Stimulated activated CD4-positive, alpha-beta T cell treated with anti-CD3 and anti-CD28 coated beads, Interleukin-2, amount 100 ng/mL, for 4 hours (primary cell): ENCODE data around the gene NCBP3.
"Not testable (repeated sequence)": the region's sequence is repeated elsewhere in the genome, so short reads cannot be mapped to it uniquely, and the experiment has no call there.

Source experiments
- DNase-seq: peaks from one replicate; pipeline ENCODE4 v3.0.0-alpha.2; 2020; ENCODE audit warnings: low read depth

Gene NCBP3

DNA sequence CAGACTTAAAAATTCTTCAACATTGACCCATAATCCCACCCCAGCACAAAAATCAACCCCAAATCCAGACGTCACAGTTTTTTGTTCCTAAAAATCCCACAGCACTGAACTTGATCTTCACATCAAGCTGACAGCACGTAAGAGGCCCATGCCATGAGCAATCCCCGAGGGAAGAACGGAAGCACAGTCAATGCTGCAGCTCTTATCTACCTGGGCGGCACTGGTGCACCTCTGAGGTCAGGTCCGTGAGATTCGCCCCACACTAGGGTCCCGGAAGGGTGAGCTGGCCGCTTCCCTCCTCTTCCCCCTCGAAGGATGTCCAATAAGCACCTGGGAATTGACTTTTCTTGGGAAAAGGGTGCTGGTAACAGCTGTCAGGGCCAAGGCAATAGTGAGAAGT is 33.8 kb downstream of the NCBP3 start:
- no peak for DNase-seq

DNA sequence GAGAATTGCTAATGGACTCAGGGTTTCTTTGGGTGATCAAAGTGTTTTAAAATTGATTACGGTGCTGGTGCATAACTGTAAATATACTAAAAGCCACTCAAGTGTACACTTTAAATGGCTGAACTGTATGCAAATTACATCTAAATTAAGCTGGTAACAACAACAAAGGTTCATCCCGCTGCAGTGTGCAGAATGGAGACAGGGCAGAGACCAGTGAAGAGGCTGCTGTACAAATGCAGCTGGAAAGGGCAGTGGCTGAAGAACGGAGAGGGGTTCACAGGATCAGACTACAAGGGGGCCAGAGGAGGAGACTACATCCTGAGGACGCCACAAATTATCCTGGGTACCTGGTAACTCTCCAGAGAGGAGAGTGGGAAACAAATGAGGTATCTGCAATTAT is 36.0 kb downstream of the NCBP3 start:
- no peak for DNase-seq

DNA sequence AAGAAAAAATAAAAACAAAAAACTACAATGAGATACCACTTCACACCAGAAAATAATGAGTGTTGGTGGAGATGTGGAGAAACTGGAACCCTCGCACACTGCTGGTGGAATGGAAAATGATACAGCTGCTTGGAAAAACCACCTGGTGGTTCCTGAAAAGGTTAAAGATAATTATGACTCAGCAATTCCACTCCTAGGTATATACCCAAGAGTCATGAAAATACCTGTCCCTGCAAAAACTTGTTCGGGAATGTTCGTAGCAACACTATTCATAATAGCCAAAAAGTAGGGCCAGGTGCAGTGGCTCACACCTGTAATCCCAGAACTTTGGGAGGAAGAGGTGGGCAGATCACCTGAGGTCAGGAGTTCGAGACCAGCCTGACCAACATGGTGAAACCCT is 36.9 kb downstream of the NCBP3 start:
- DNase-seq, result no peak

DNA sequence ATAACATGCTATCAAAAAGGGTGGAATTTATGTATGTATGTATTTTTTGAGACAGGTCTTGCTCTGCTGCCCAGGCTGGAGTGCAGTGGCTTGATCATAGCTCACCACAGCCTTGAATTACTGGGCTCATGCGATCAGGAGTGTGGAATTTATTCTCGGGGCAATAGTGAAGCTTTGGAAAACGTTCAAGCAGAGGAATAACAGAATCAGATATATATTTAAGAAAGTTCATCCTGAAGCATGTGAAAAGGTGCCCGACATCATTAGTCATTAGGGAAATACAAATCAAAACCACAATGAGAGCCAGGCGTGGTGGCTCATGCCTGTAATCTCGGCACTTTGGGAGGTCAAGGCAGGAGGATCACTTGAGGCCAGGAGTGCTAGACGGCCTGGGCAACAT is 37.3 kb downstream of the NCBP3 start:
- DNase-seq, result no peak

DNA sequence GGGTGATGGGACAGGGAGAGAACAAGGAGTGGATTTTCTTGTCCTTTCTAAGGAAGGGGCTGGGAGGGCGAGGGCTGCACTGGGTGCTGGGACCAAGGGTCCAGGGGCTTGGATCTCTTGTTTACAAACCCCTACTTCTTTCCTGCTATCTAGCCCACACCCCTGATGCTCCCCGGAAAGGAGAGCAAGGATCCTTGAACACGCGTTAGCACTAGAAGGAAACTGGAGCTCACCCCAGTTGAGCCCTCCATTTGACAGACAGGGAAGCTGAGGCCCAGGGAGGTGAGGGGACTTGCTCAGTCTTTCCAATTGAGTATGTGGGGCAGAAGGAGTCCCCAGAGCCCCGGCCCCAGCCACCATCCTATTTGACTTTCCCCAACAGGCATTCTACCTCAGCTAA is 40.5 kb downstream of the NCBP3 start:
- DNase-seq, result no peak

DNA sequence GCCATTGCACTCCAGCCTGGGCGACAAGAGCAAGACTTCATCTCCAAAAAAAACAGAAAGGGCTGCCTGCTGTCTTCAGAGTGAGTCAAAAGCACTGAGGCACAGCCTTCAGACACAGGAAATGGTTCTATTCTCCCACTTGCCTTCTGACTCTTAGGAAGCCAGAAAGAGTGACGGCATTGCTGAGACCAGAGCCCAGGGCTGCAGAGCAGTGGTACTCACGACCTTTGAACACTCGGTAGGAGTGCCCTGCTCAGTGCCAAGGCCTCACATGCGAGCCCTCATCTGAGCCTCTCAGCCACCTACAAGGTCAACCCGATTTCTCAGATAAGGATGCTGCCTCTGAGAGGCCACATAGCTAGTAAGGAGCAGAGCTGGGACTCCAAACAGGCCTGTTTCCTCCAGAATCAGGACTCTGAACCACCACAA is 41.5 kb downstream of the NCBP3 start:
- no peak for DNase-seq

DNA sequence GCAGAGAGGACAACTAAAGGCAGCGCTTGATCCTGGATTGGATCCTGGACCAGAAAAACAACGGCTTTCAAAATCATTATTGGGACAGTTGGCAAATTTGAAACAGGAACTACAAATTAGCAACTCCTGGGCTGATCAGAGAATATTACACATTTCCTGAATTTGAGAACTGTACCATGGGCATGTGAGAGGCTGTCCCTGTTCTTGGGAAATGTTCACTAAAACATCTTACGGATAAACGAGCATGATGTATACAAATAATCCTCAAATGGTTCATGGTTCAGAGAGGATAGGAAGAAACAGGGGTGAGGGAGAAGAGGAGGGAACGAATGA is 42.8 kb downstream of the NCBP3 start:
- no peak for DNase-seq

DNA sequence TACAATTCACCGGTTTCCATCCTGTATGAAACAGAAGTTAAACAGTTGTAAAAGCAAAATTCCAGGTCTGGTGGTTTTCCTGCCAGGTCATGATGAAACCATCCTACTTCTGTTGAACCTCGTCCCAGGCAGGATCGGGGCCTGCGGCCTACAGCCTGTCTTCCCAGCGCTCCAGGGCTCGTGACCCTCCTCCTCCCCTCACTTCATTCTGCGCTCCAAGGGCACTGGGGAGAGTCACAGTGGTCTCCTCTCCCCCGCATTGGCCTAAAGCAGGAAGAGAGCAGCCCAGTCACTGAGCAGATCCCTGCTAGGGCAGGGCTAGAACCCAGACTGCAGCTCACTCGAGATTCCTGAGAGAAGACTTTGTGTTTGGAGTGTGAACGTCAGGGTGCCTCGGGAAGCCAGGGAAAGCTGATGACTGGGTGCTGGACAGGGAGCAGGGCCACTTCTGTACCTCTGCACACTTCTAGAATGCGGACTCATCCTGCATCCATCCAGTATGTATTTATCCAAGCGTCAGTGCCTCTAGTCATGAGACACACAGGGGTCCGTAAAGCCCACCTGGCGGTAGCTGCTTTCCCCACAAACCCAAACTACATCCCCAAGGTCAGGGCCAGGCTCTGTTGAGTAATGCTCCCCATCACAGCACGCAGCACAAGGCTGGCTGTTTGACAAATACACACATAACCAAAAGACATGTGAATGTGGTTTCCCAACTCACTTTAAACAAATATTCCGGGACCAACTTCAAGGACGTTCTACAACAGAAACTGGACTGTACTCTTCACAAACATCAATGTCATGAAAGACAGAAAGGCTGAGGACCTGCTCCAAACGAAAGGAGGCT is 43.4 kb downstream of the NCBP3 start:
- no peak for DNase-seq

DNA sequence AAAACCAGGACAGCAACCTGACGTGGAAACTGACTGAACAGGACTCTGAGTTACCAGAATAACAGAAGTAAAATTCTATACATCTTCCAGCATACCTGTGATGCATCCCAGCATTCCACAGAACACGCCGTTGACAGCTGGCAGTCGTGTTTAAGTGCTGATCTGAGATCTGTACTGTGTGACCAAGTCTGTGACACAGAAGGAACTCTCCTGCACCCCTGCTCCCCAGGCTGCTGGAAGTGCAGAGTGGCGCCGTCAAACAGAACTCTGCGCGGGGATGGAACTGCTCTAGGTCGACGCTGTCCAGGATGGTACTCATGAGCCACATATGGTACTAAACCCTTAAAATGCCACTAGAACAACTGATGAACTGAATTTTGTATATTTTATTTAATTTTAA is 44.3 kb downstream of the NCBP3 start:
- DNase-seq, result no peak

DNA sequence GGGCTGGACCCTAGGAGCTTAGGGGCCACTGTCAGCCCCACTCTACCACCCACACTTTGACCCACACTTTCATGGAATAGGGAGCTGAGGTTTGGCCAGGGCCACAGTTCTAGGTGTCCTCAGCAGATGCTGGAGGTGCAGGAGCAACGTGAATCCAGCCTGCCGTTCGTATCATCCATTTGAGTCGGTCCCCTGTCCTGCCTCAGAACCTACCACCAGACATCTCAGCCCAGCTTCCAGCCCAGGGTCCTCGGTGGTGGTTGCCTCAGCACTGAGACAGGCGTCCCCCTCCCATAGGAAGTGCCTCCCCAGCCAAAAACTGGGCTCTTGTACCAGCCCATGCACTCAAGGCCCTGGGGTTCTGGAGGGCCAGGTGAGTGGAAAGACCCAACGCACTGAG is 44.7 kb downstream of the NCBP3 start:
- DNase-seq, result no peak

DNA sequence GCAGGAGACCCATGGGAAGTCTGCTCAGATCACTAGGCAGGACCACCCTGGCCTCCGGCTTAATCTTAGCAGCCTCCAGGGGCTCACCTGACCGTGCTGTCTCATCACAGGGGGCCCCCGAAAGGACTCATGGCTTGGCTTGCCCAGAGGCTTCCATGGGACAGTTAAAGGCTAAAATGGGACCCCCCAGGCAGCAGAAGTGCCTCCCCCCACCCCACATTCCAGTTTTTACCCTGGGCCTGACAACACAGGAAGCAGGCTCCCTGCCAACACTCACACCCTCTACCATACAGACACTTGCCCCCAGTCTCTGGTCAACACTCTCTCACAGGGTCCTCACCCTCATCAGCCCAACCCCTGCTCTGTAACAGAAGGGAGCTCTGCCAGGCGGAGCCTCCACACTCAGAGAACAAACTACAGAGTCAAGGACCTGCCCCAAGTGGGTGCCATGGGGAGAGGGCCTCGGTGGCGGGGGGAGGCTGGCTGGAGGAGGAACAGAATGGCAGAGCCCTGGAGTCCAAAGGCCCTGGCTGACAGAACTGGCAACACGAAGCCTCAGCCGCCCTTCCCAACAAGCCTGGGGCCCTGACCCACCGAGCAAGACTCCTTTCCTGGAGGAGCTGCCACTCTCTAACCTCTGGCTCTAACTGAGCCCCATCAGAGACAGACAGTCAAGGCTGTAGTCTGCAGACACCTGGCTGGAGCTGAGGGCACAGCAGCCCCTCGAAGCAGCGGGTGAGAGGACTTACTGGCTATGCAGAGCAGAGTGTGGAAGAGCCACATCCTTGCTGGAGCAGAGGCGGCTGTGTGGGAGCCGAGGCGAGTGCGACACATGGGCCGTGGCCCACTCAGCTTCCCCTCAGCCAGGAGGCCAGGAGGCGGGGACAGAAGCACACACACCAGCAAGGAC is 45.4 kb downstream of the NCBP3 start, which contains the start of gene ITGAE:
TSS of gene ITGAE (minus strand) at position 827 of the 910 bp plus-strand sequence. CDS start at position 783, 44 bp downstream.
- DNase-seq, result no peak

DNA sequence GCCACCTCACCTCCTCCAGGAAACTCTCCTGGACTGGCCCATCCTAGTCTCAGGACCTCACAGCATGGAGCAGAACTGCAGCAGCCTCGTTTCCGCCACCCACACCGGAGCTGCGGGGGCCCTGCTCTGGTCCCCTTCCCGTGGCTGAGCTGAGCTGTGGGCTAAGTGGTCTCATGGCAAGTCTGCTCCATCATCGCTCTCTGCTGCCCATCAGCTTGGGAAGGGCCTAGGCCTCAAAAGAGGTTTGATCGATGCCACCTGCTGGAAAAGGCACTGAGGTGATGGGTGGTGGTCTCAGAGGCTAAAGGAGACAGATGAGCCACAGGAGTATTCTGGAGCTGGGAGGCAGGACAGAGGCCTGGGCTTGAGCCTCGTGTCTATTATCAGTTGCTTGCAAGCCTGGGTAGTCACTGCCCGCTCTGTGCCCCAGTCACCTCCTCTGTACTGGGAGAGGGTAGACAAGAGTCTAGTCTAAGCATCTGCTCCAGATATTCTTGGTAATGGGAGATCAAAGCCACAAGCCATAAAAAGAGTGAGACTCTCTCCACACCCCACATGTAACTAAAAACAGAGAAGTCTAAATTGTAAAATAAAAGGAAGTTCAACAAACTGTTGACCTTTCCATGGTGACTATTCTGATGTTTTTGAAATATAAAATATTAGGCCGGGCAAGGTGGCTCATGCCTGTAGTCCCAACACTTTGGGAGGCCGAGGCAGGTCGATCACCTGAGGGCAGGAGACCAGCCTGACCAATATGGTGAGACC is 46.7 kb downstream of the NCBP3 start:
- no peak for DNase-seq

DNA sequence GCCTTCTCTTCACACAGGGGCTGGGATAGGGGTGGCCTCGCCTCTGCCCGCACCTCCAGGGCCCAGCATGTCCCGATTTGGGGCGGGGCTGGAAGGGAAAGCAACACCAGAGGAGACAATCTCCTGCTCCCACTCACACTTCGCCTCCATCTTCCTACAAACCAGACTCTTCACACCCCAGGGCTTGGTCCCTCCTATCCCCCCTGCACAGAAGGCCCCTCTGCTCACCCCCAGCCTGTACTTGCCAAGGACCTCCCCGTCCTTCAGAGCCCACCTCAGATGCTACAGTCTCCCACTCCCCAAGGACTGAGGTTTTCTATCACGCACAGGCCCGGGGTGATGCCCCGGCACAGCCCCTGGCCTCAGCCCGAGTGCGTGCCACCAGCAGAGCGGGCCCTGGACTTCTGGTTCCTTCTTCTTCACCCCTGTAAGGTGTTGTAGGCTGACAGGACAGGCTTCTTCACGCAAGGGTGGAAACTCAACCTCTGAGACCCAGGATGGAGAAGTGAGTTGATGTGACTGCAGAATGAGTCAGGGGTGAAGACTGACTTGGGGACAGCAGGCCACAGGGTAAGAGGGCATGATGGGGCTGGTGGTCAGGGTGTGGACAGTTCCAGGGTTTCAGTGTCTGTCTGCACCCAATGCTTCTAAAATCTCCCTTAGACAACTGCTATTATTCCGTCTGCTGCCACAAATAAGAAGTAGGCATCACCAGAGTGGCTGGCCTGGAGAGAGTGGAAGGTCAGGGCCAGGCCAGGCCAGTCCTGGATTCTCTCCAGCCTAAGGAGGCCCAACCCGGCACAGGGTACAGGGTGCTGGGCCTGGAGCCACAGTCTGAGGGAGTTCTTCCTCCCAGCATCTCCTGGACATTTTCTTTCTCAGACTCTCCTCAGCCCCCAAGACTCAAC is 47.5 kb downstream of the NCBP3 start:
- no peak for DNase-seq

DNA sequence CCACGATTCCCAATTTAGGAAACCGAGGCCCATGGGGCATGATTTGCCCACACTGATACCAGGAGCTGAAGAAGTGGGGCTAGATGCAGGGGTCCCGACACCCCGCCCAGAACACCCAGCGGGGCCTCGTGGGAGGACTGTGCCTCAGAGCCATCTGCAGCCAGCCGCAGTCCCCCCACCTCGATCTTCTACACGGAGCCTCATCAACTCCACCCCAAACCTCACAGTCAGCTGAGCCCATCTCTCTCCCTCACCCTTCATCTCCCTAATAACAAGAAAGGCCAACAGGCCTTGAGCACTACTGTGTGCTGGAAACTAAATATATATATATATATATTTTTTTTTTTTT is 49.2 kb downstream of the NCBP3 start:
- no peak for DNase-seq

DNA sequence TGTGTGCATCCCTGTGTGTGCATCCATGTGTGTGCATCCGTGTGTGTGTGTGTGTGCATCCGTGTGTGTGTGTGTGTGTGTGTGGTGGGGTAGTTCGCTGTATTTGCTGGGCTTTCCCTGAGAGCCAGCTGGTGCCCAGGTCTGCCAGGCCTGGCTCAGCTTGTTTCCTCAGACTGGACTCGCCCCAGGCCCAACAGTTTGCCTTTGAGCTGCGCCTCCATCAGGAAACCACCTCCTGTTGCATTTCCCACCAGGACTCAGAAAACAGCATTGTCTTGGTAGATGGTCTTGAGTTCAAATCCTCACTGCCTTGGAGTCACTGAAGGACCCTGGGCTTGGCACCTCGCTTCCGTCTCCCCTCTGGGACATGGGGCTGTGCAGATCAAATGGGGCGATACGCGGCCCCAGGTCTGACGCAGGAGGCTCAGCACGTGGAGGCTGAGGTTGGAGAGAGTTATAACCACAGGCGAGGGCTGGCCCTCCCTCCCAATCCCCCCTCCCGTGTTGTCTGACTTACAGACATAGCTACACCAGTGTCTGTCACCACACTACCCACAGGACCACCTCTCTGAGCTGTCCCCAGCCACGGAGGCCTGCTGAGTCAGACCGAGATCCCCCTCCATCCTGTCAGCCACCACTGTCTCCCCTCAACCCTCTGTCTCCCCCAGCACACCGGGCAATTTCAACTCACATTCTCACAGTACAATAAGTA is 49.8 kb downstream of the NCBP3 start:
- peak; percentile 29 for DNase-seq

DNA sequence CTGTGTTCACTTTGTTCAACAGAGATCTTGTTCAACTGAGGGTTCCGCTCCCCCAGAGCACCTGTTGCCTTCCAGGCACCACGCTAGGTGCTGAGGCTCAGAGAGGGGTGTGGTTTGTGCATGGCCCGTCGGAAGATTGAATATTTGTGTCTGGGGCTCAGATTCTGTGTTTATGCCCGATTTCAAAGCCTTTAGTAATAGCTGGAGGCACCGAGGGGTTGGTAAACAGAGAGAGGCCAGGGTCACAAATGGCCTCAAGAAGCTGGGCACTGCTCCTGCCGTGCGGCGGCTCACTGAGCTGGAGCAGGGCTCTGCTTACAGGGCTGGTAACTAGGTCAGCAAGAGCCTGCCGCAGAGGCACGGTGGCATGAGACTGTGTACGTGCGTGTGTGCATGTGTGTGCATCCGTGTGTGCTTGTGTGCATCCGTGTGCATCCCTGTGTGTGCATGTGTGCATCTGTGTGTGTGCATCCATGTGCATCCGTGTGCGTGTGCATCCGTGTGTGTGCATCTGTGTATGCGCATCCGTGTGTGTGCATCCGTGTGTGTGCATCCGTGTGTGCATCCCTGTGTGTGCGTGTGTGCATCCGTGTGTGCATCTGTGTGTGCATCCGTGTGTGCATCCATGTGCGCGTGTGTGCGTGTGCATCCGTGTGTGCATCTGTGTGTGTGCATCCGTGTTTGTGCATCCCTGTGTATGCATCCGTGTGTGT is 50.5 kb downstream of the NCBP3 start:
- DNase-seq, result no peak

DNA sequence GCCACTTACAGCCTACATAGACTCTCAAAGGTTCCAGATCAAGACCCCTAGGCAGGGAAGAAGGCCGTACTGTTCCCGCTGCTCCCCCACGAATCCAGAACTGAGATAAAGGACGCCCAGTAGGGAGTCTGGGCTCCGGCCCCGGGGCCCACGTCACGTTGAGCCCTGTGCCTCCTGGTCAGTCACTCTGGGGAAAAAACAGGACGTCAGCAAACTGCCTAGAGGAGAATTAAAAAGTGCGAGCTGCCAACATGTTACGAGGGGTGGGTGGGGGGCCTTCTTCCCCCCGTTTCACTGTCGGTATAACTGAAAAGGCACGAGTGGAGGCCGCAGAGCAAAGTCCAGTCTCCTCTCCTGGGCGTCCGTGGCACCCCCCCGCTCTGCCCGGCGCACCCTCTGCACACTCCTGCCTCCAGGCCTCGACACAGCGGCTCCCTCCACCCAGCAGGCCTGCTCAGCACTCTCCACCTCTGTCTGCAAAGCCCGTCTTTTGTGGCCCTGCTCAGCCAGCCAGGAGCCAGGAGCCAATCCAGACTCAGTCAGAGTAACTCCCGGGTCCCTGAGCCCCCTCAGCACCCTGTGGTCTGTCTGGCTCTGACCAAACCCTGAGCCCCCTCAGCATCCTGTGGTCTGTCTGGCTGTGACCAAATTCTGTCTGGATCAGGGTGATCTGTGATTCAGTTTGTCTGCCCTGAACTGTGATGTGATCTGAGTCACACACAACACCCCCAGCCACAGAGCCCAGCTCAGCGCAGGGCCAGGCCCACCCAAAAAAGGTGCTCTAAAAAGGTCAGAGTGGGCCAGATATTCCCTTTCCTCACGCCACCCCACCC is 51.3 kb downstream of the NCBP3 start:
- no peak for DNase-seq

DNA sequence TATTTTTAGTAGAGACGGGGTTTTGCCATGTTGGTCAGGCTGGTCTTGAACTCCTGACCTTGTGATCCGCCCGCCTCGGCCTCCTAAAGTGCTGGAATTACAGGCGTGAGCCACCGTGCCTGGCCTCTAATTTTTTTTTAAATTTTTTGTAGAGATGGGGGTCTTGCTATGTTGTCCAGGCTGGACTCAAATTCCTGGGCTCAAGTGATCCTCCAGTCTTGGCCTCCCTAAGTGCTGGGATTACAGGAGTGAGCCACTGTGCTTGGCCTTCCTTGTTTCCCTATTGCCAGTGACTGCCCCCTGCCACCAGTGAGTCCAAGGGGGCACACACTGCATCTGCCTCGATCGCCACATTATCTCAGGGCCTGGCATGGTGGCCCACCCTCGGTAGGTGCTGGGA is 51.9 kb downstream of the NCBP3 start:
- DNase-seq, result not testable (repeated sequence)

DNA sequence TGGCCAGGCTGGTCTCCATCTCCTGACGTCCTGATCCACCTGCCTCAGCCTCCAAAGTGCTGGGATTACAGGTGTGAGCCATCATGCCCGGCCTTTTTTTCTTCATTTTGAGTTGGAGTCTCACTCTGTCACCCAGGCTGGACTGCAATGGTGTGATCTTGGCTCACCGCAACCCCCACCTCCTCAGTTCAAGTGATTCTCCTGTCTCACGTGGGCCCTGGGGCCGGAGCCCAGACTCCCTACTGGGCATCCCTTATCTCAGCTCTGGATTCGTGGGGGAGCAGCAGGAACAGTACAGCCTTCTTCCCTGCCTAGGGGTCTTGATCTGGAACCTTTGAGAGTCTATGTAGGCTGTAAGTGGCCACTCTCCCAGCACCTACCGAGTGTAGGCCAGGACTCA is 52.8 kb downstream of the NCBP3 start:
- not testable (repeated sequence) for DNase-seq
